ENCODE measurements around the gene TTBK2.
"Not testable (repeated sequence)": the region's sequence is repeated elsewhere in the genome, so short reads cannot be mapped to it uniquely, and the experiment has no call there.

TTBK2 gene

DNA sequence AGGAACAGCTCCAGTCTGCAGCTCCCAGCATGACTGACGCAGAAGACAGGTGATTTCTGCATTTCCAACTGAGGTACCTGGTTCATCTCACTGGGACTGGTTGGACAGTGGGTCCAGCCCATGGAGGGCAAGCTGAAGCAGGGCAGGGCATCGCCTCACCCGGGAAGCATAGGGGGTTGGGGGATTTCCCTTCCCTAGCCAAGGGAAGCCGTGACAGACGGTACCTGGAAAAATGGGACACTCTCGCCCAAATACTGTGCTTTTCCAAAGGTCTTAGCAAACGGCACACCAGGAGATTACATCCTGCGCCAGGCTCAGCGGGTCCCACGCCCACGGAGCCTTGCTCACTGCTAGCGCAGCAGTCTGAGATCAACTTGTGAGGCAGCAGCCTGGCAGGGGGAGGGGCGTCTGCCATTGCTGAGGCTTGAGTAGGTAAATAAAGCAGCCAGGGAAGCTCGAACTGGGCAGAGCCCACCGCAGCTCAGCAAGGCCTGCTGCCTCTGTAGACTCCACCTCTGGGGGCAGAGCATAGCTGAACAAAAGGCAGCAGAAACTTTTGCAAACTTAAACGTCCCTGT is 156.3 kb downstream of the TTBK2 start:
- DNase-seq (ENCODE audit: low read depth in 2 of 2) = not testable (repeated sequence)

DNA sequence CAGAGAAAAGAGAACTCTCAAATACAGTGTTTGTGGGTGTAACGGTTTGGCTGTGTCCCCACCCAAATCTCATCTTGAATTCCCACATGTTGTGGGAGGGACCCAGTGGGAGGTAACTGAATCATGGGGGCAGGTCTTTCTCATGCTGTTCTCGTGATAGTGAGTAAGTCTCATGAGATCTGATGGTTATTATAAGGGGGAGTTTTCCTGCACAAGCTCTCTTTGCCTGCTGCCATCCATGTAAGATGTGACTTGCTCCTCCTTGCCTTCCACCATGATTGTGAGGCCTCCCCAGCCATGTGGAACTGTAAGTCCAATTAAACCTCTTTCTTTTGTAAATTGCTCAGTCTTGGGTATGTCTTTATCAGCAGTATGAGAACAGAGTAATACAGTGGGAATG is 158.8 kb downstream of the TTBK2 start:
- not testable (repeated sequence) for DNase-seq (ENCODE audit: low read depth in 2 of 2)

DNA sequence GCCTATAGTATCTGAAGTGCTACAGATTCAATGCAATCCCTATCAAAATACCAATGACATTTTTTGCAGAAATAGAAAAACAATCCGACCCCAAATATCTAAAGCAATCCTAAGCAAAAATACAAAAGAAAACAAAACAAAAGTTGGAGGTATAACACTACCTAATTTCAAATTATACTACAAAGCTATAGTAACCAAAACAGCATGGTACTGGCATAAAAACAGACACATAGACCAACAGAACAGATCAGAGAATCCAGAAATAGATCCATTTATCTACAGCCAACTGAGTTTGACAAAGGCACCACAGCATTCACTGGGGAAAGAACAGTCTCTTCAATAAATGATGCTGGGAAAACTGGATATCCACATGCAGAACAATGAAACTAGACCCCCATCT is 159.8 kb downstream of the TTBK2 start:
- DNase-seq (ENCODE audit: low read depth in 2 of 2) = no peak

DNA sequence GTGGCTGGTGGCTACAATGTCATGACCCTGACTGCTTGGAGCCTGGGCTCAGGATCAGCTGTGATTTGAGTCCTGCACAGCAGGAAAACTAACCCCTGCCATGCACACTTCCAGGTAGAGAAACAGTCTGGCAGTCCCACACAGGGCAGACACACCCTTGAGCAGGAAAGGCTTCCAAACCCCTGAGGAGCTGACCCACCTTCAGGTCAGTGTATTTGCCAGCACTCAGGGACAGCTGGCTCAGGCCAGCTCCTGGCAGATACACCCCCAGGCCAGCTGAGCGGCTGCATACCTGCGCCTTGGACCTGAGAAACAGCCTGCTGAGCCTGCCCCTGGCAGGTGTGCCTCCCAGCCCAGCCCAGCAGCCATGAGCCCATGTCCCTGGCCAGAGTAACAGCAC is 161.5 kb downstream of the TTBK2 start:
- DNase-seq (ENCODE audit: low read depth in 2 of 2) = no peak

DNA sequence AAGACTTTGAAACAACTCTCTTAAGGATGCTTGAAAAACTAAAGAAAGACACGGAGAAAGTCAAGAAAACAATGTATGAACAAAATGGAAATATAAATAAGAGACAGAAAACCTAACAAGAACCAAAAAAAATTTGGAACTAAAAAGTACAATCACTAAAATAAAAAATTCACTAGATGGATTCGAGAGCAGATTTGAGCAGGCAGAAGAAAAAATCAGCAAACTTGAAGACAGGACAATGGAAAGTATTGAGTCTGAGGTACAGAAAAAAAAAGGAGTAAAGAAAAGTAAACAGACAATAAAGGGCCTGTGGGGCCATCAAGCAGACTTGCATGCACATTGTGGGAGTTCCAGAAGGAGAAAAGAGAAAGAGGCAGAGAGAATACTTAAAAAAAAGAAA is 170.3 kb downstream of the TTBK2 start:
- DNase-seq (ENCODE audit: low read depth in 2 of 2) = no peak

DNA sequence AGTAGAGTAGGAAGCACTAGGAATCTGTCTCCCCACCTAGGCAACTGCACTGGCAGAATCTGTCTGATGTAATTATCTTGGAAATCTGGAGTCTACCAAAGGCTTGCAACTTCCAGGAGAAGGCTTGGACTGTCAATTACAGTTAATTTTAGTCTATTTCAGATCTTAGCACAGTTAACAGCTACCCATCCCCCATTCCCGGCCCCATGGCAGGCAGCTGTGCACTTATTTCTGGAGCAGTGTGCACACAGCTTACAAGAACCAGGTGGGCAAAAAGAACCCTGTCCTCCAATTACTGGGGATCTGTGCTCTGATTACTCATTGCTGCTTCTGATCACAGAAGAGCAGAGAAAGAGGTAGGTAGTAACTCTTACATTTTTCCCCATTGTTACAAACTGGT is 171.3 kb downstream of the TTBK2 start:
- DNase-seq (ENCODE audit: low read depth in 2 of 2) = no peak

DNA sequence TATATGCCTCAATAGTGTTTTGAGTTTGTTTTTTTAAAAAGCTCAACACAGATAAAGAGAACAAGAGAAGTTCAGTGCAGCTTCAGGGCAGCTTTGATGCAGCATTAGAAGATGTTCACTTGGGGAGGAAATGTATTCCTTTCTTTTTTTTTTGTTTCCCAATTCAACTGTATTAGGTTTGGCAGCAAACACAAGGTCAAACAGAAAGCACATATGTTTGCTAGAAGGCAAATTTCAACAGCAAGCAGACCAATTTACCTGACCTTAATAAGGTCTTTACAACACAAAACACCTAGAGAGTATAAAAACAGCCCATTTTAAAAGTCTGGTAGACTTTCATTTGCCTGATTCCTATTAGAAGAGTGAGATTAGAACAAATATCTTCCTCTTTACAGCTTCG is 176.4 kb downstream of the TTBK2 start:
- no peak for DNase-seq (ENCODE audit: low read depth in 2 of 2)

DNA sequence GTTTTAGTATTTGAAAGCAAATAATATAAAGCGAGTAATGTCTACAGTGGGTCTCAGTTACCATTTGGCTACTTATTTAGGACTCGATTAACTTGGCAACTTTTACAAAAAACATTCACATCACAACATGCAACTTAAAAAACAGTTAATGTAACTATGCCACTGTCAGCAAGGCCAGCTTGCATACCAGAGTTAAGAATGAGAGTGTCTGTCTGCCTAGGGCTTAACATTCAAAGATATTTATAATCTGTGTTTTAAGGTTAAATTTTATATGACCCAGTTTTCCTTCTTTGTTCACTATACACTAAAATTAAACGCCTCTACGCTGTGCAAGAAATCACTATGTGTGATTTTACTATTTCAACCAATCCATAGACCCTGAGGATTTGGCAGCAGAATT is 178.4 kb downstream of the TTBK2 start:
- DNase-seq (ENCODE audit: low read depth in 2 of 2) = no peak

DNA sequence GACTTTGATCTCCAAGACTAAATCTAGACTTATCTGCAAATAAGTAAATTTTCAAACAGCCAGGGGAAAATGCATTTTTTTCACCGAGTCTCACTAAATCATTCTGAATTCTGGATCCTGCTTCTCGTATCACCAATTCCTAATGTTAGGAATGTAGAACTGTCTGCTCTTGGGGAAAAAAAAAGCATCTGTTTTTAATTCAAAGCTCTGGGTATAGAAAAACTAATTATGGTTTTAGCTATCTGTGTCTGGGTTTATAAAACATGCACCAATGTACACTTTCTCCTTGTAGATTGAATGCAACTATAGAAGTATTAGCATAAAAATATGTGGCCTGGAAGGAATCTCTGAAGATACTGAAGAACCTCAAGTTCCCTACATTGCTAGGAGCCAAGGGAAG is 178.9 kb downstream of the TTBK2 start:
- DNase-seq (ENCODE audit: low read depth in 2 of 2) = peak; percentile 52 to 59

DNA sequence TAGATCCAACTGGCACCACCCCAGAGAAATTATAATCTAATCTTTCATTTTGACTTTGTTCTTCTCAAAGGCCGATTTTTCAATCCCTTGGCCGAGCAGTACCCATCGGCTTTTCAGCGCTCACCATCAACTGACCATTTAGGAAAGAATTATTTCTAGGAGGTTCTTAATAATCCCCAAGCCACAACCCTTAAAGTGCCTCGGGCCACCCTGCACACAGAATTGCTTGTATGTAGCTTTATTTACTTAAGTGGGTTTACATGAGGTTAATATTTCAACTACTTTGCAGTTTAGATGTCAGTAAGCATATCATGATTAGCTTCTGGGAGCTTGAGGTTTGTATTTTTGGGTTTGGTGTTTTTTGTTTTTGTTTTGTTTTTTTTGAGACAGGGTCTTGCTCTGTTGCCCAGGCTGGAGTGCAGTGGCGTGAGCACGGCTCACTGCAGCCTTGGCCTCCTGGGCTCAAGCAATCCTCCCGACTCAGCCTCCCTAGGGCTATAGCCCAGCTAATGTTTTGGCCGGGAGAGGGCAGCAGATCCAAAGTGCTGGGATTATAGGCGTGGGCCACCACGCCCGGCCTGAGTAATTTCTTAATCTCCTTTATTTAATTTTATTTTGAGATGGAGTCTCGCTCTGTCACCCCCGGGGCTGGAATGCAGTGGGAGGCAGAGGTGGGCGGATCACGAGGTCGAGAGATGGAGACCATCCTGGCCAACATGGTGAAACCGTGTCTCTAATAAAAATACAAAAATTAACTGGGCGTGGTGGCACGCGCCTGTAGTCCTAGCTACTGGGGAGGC is 182.8 kb downstream of the TTBK2 start:
- DNase-seq (ENCODE audit: low read depth in 2 of 2) = no peak

DNA sequence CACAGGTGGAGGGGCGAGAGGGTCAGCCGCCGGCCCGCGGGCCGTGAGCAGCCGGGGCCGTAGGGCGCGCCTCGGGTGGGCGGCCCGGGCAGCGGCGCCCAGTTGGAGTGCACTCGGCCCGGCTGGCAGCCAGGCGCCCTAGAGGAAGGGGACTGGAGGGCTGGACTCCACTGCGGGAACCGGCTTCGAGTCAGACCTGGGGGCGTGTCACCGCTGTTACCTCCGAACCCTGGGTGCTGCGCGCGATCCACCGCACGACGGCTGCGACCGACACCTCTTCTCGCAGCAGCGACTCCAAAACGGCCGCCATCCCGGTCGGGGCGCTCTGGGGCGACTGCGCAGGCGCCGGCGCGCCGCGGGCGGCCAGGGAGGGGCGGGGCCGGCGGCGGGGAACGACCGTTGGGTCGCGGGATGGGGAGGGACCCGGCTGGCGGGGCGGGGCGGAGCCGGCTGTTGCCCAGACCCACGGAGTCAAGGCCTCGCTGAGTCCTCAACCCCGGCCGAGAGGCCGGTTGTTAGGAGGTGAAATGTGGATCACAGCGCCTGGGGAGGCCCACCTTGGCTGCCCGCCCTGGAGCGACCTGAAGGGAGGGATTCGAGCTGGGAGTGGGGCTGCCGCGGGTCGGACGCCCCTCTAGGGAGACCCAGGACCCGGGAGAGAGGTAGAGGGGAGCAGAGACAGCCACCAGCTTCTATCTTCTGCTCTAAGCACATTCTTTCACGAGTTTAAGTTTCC is 183.6 kb downstream of the TTBK2 start, which contains the start of gene CDAN1:
Gene CDAN1 (minus strand): TSS at position 336 of the 736 bp plus-strand sequence. CDS start 26 bp downstream, at position 310.
- peak; percentile 54 to 59 for DNase-seq (ENCODE audit: low read depth in 2 of 2)

DNA sequence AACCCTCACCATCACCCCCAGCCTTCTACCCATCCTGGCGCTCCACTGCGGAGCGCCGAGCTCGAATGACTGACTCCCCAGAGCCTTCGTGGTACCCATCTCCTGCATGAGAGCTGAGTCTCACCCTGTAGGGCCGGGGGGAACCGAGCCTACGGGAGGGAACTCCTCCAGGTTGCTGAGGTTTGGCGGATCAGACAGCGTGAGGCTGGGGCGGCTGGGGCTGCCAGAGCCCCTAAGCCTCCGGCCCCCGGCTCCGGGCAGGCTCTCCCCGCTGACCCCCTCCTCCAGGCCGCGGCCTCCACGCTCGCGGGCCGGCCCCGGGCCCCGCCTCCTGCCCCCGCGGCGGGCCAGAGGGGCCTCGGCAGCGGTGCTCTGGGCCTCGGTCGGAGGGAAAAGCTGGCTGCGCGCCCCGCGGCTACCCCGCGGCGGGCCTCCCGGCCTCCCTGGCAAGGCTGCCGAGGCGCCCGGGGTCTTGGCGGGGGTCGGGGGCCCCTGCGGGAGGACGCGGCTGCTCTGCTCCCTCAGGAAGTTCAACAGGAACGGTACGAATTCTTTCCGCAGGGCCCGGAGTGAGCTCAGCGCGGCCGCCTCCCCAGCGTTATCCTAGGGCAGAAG is 184.3 kb downstream of the TTBK2 start:
- DNase-seq (ENCODE audit: low read depth in 2 of 2) = no peak

DNA sequence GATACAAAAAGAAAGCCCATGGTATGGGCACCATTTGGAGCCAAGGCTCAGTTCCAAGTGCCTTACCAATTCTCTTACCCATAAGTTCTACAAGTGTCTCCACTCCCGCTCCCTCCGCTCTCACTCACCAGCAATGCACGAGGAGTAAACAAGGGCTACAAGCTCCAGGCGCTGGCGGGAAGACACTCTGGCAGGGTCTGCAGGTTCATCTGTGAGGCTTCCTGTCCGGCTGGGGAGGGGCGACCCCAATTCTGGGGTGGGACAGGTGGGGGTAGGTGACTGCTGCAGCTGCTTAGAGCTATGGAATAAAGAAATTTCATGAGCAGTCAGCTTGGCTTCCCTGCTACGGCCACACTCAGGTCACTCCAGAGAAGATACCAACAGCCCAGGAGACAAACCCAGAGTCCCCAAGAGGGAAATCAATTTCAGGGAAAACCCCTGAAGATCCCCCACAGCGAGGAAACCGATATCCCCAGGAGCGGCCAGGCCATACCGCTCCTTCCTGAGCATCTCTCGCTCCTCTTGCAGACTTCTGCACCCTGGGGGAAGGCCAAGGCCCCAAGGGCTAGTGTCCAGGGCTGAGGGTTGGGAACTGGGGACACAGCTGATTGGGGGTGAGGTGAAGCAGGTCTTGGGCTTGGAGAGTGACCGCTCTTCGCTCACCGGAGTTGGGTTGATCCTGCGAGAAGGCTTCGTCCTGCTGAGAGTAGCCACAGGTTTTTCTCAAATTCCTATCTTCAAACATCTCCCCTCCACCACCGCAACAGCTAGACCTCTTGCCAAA is 185.0 kb downstream of the TTBK2 start:
- DNase-seq (ENCODE audit: low read depth in 2 of 2) = no peak

DNA sequence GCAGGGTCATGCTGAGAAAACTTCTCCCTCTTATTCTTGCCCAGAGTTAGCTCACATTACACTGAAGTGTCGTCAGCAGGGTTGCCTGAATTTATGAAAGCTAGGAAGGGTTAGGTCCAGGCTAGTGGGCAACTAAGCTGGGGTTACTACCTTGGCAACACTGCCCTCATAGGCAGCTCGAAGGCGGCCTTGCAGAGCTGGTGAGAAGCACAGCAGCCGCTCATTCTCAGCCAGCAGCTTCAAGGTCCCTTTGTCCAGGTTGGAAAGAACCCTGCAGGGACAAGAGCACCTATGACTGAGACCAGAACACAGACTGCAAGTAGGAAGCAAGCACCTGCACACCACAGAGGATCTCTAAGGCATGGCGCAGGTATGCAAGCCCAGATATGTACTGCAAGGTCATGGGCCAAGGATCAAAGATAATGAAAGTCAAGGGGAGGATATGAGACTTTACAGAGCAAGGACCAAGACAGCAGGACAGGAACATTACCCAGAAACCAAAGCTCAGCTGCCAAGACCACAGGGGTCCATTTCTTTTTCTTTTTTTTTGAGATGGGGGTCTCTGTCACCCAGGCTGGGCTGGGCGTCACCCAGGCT is 186.4 kb downstream of the TTBK2 start:
- DNase-seq (ENCODE audit: low read depth in 2 of 2) = no peak

DNA sequence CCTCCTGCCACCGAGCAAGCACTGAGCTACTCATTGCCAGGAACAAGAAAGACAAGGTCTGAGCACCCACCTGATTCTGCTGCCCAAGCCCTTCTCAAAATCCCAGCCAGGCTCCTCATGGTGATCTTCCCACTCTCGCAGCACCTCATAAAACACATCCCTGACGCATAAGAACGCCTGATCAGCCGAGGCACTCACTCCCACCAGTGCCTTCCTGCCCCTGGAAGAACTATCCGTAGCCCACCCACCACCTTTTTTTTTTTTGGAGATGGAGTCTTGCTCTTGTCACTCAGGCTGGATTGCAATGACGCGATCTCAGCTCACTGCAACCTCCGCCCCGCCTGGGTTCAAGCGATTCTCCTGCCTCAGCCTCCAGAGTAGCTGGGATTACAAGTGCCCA is 187.6 kb downstream of the TTBK2 start:
- no peak for DNase-seq (ENCODE audit: low read depth in 2 of 2)

DNA sequence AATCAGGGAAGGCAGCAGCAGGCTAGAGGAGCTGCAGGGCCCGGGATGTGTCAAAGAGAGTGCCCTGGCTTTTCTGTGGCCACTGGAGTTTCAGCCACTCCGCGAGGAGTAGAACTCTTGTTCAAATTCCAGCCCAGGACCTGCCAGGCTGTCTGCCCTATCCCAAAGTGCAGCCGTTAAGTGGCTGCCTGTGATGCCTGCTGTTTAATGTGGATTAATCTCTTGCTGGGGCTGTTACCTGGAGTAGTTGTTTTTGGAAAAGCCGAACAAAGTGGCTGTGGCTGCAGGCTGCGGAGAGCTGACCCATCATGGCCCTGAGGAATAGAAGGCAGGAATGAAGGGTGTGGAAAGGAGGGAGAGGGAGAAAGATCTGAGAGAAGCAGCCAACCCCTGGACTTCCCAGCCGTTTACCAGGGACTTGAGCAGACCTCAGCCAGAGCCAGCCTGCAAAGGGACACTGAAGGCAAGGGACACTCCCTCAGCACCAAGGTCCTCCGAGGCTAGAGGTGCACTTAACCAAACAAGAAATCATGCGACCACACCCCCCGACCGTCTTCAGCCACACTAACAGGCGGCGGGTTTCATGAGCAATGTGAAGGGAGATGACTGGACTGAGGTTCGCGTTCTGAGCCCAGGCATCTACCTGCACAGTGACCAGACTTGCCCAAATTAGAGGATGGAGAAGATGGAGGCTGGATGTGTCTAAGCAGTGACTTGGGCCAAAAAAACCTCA is 188.3 kb downstream of the TTBK2 start:
- no peak for DNase-seq (ENCODE audit: low read depth in 2 of 2)

DNA sequence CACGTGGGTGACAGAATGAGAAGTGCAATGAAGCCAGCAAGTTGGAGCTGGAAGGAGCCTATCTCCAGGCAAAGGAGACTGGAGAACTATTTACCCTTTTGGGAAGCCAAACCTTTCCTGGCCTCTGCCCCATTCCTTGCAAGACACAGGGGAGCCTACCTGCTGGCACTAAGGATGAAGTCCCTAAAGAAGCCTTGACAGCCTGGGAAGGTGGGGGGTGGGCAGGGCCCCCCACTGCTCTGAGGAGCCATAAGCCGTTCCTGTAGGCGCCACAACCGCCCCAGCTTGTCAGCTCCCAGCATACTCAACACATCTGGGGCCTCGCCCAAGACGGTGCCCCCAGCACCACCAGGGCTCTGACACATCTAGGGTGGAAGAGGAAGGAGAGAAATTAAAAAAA is 189.1 kb downstream of the TTBK2 start:
- DNase-seq (ENCODE audit: low read depth in 2 of 2) = no peak

DNA sequence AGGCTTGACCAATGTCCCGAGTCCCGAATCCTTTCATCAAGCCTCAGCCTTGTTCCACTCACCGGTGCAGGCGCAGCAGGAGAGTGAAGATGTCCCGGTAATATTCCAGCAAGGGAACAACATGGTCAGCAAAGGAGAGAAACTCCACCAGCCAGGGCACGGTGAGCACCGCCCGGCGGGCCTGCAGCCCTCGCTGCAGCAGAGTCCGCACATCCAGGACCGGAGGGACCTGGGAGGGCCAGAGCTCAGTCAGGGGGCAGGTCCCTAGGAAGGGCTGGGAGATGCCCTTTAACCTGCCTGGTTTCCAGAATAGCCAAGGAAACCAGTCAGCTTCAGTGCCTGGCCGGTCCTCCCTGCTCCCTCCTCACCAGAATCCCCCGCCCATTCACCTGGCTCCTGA is 190.0 kb downstream of the TTBK2 start:
- DNase-seq (ENCODE audit: low read depth in 2 of 2) = no peak

DNA sequence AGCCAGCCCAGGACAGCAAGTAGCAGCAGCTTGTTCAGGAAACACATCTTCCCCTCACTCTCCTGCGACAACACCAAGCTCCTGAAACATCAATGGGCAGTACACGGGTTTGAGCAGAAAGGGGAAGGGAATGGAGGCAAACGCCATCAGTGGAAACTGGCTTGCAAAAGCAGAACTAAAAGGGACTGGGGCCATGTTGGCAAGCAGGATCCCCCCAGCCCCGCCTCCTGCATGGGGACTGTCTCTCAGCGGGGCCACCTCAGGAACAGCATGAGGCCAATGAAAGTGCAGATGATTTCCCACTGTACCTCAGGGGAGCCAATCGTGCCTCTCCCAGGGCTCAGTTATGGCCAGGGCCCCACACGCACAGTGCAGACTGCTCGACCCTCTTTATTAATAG is 190.4 kb downstream of the TTBK2 start:
- no peak for DNase-seq (ENCODE audit: low read depth in 2 of 2)

DNA sequence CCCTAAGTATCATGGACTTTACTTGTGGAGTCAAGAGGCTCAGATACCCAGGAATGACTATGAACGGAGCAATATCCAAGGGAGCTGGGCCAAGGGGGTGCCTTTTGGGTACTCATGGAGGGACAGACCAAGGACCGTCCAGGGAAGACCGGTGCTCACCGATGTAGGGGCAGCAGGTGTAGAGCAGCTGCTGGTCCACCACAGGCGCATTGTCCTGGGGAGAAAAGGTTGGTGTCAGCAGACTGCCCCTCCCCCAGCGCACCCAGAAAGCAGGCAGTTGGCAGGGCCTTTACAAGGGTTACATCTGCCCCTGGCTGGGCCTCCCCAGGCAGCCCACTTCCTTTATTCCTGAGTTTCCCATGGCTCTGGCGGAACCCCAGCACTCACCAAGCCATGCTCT is 191.2 kb downstream of the TTBK2 start:
- DNase-seq (ENCODE audit: low read depth in 2 of 2) = no peak

DNA sequence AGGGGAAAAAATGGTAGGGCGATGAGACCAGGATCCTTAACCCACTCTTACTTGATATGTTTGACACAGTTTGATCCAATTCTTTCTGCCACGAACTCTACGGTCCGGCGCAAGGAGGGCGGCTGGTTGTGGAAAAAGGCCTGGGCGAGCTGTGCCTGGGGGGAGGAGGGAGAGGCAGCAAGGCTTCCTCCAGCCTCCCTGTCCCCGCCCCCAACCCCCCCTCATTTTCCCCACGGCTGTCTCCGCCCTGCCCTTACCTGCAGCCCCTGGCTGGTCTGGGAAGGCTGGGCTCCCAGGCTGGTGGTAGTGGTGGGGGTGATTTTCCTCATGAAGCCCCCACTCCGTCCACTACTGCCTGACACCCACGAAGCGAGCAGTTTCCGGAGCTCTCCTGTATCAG is 191.6 kb downstream of the TTBK2 start:
- no peak for DNase-seq (ENCODE audit: low read depth in 2 of 2)

All from fibroblast of skin of left quadriceps (primary cell).